Colonic mucosa (tissue), 4 donors: ENCODE data around the gene IL27RA. TPM values are rescaled to one million over a fixed set of nuclear protein-coding genes. Genes with fewer than 3 reads are reported as not detected.
"Not testable (repeated sequence)": the region's sequence is repeated elsewhere in the genome, so short reads cannot be mapped to it uniquely, and the experiment has no call there.

Experiments used
- DNase-seq: peaks from one replicate; pipeline ENCODE4 v3.0.0-alpha.2; 2020
- H3K27ac ChIP-seq: fragments of 200-600 bp; one replicate; pipeline ENCODE4 v1.8.0; 2021
- H3K27me3 ChIP-seq: fragments of 200-600 bp; one replicate; pipeline ENCODE4 v1.8.0; 2021
- H3K36me3 ChIP-seq: fragments of 200-600 bp; one replicate; pipeline ENCODE4 v1.8.0; 2021
- H3K4me1 ChIP-seq: fragments of 200-600 bp; one replicate; pipeline ENCODE4 v1.8.0; 2021; ENCODE audit warnings: mild to moderate bottlenecking
- H3K4me3 ChIP-seq: fragments of 200-600 bp; one replicate; pipeline ENCODE4 v1.8.0; 2021
- H3K9ac ChIP-seq, 2 donors: one replicate each; pipeline ENCODE4 v1.7.0; 2013; ENCODE audit warnings: control low read depth in 2 of 2, low read depth in 2 of 2, low read length in 2 of 2
- H3K9me3 ChIP-seq: fragments of 200-600 bp; one replicate; pipeline ENCODE4 v1.8.0; 2021
- intact Hi-C: fragments of 100-400 bp; cut with DNase I; formaldehyde crosslinking; loops from one replicate; pipeline ENCODE4 v1.14.1; 2022
- total RNA-seq, 2 donors: library from RNA; stranded (reverse); fragmentation: NEBNext Ultra II Directional in 1 of 2; extraction: Animal tissue kit (Norgen Biotek cat#: 25700) in 1 of 2; gene quantifications; one replicate each; pipeline ENCODE4 v1.2.1, GENCODE V29; 2021
- TF ChIP-seq, protein P1 (sequence below): fragments of 200-600 bp; IDR thresholded peaks from one replicate; pipeline ENCODE4 v1.8.0; 2022; ENCODE audit warnings: antibody characterized with exemption, mild to moderate bottlenecking
- donor health status: healthy.
- donor health status: DM: no; HTN: no; CAD: no.
- donor health status: DM: no; HTN: no; CAD: no.

Gene IL27RA
- total RNA-seq, 2 donors from 2014 or later, result 2.5 to 3.2 TPM

GRCh38 chr19:14042659-14043608 is 11.4 kb downstream of the IL27RA start:
- not testable (repeated sequence) for H3K4me3 ChIP-seq, H3K4me1 ChIP-seq, H3K9ac ChIP-seq, H3K27ac ChIP-seq, H3K27me3 ChIP-seq, H3K9me3 ChIP-seq, H3K36me3 ChIP-seq
- DNase-seq, result peak; percentile 60
- intact Hi-C loops, result loop anchor here (10.0 kb wide), 1 partner anchor 158 kb away; no protein-coding TSS in a partner anchor
- TF ChIP-seq, protein P1, sequence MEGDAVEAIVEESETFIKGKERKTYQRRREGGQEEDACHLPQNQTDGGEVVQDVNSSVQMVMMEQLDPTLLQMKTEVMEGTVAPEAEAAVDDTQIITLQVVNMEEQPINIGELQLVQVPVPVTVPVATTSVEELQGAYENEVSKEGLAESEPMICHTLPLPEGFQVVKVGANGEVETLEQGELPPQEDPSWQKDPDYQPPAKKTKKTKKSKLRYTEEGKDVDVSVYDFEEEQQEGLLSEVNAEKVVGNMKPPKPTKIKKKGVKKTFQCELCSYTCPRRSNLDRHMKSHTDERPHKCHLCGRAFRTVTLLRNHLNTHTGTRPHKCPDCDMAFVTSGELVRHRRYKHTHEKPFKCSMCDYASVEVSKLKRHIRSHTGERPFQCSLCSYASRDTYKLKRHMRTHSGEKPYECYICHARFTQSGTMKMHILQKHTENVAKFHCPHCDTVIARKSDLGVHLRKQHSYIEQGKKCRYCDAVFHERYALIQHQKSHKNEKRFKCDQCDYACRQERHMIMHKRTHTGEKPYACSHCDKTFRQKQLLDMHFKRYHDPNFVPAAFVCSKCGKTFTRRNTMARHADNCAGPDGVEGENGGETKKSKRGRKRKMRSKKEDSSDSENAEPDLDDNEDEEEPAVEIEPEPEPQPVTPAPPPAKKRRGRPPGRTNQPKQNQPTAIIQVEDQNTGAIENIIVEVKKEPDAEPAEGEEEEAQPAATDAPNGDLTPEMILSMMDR, result peak; percentile 44

GRCh38 chr19:14047866-14048265 is 16.3 kb downstream of the IL27RA start:
- H3K4me3 ChIP-seq, DNase-seq, H3K4me1 ChIP-seq, H3K36me3 ChIP-seq, H3K9ac ChIP-seq, H3K9me3 ChIP-seq, H3K27me3 ChIP-seq, H3K27ac ChIP-seq: not testable (repeated sequence)
- intact Hi-C loops, result loop anchor here (10.0 kb wide), 1 partner anchor 163 kb away; no protein-coding TSS in a partner anchor

- Histone ChIP-seq H3K27ac (no peak overlapping the region), H3K4me3 (no peak overlapping the region), H3K4me1 (no peaks in the 10 kb centered on the region), H3K9me3 (no peaks in the 10 kb centered on the region), H3K36me3 (no peaks in the 10 kb centered on the region), H3K27me3 (no peaks in the 10 kb centered on the region), H3K9ac (no peak overlapping the region)
- intact Hi-C loops, result loop anchor here (10.0 kb wide), 1 partner anchor 164 kb away; no protein-coding TSS in a partner anchor
- TF ChIP-seq, protein P1, result peak; percentile 95
- DNase-seq, result peak; percentile 80
These were observed 17.0 kb downstream of the IL27RA start for GRCh38 chr19:14048443-14049153.

DNA sequence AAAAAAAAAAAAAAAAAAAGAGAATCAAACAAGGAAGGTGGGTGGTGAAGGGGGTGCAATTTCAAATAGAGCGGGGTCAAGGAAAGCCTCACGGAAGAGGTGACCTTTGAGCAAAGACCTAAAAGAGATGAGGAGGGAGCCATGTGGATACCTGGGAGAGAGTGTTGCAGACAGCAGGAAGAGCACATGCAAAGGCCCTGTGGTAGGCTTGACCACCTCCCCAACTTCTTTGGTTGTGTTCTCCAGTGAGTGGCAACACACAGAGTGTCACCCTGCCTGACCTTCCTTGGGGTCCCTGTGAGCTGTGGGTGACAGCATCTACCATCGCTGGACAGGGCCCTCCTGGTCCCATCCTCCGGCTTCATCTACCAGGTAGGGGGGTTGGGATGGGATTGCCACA is 18.9 kb downstream of the IL27RA start:
- Histone ChIP-seq H3K9ac (no peak overlapping the region), H3K27ac (no peak overlapping the region), H3K27me3 (no peaks in the 10 kb centered on the region), H3K9me3 (no peaks in the 10 kb centered on the region), H3K4me3 (no peak overlapping the region), H3K36me3 (no peaks in the 10 kb centered on the region), H3K4me1 (no peaks in the 10 kb centered on the region)
- intact Hi-C loops, result no loop called here
- DNase-seq, result no peak
- TF ChIP-seq, protein P1, result no peak

GRCh38 chr19:14050961-14051360 is 19.4 kb downstream of the IL27RA start:
- H3K4me1 ChIP-seq, intact Hi-C loops, H3K27ac ChIP-seq, H3K36me3 ChIP-seq, H3K9me3 ChIP-seq, H3K4me3 ChIP-seq, DNase-seq, H3K9ac ChIP-seq, H3K27me3 ChIP-seq: not testable (repeated sequence)

DNA sequence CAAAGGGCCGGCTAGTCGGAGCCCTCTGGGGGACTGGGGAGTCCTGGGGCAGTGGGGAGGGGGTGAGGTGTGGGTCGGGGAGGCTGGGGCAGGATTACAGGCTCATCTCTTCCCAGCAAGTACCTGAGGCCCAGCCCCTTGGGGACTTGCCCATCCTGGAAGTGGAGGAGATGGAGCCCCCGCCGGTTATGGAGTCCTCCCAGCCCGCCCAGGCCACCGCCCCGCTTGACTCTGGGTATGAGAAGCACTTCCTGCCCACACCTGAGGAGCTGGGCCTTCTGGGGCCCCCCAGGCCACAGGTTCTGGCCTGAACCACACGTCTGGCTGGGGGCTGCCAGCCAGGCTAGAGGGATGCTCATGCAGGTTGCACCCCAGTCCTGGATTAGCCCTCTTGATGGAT is 20.4 kb downstream of the IL27RA start:
- intact Hi-C loops, result no loop called here
- no peaks in the 10 kb centered on the region for H3K9me3 ChIP-seq

More for the DNA sequence above, 20.4 kb downstream of the IL27RA start:
- Histone ChIP-seq H3K27ac (no peak overlapping the region), H3K9ac (no peak overlapping the region), H3K27me3 (no peaks in the 10 kb centered on the region), H3K4me1 (no peaks in the 10 kb centered on the region), H3K4me3 (no peak overlapping the region), H3K36me3 (no peaks in the 10 kb centered on the region)
- TF ChIP-seq, protein P1, result no peak
- no peak for DNase-seq
